ENCODE data around the gene SRGN.
A peak's percentile ranks its signal among the peaks of the same experiment; 100 is the strongest.

- TF ChIP-seq POLR2A (IDR thresholded peaks at IDR 0.05) (peak in 2 of 3 donors; percentile 30 to 60), CTCF (IDR thresholded peaks at IDR 0.05) (no peak)
Observed at GRCh38 chr10:69061305-69062161, 26.4 kb upstream of the SRGN start.

Data from body of pancreas (tissue), 4 donors.